H1 (cell line): ENCODE data around the gene COL4A2. TPM values are rescaled to one million over a fixed set of nuclear protein-coding genes. Genes with fewer than 3 reads are reported as not detected.

Experiments used
- CTCF ChIA-PET: fragments of 300-600 bp; sonication (Branson Sonifier 250); formaldehyde crosslinking; loops from one replicate; lab custom pipeline; 2021; ENCODE audit not compliant: partially characterized antibody; lab: Charles Lee
- POLR2A ChIA-PET: fragments of 300-600 bp; sonication (Branson Sonifier 250); formaldehyde crosslinking; loops from one replicate; lab custom pipeline; 2021; ENCODE audit warnings: inconsistent platforms; ENCODE audit not compliant: partially characterized antibody; lab: Charles Lee
- DNase-seq, 2 experiments: peaks; one replicate each; pipeline versions ENCODE4 v3.0.0 to v3.0.0-alpha.2; 2010 to 2022; ENCODE audit warnings: low spot score in 2 of 2, low read depth in 1 of 2, mixed read lengths in 1 of 2
- FAIRE-seq: peaks from 2 replicates; lab custom pipeline; 2011; peaks lifted over from hg19 to GRCh38; lab: Jason Lieb, UNC
- H2AFZ ChIP-seq: 2 replicates; pipeline ENCODE4 v1.8.1; 2012; ENCODE audit warnings: low read length, inconsistent platforms
- H2AK5ac ChIP-seq: 2 replicates; pipeline ENCODE4 v1.6.1; 2013; ENCODE audit warnings: low read depth, low read length
- H2BK120ac ChIP-seq: replicated peaks from 2 replicates; pipeline ENCODE3; 2013; ENCODE audit warnings: low read depth, low read length, inconsistent platforms
- H2BK12ac ChIP-seq: 2 replicates; pipeline ENCODE4 v1.6.1; 2013; ENCODE audit warnings: low read depth, low read length
- H2BK15ac ChIP-seq: 2 replicates; pipeline ENCODE4 v1.6.1; 2013; ENCODE audit warnings: low read length
- H2BK20ac ChIP-seq: 2 replicates; pipeline ENCODE4 v1.6.1; 2013; ENCODE audit warnings: low read length
- H2BK5ac ChIP-seq: 2 replicates; pipeline ENCODE4 v1.6.1; 2013; ENCODE audit warnings: low read depth, low read length
- H3K14ac ChIP-seq: 2 replicates; pipeline ENCODE4 v1.6.1; 2013; ENCODE audit warnings: inconsistent platforms; ENCODE audit not compliant: insufficient read length
- H3K18ac ChIP-seq: 2 replicates; pipeline ENCODE4 v1.6.1; 2013; ENCODE audit warnings: low read length; ENCODE audit errors: extremely low read depth
- H3K23ac ChIP-seq: 2 replicates; pipeline ENCODE4 v1.6.1; 2013; ENCODE audit warnings: inconsistent platforms; ENCODE audit not compliant: insufficient read length
- H3K23me2 ChIP-seq: 2 replicates; pipeline ENCODE4 v1.6.1; 2013; ENCODE audit warnings: low read depth, low read length
- H3K27ac ChIP-seq: 2 replicates; pipeline ENCODE4 v1.6.1; 2011; ENCODE audit warnings: low read depth, low read length, inconsistent platforms
- H3K27me3 ChIP-seq, 4 experiments: replicated peaks in 1 of 4; 1 replicate in 1 of 4; 2 replicates in 3 of 4; pipeline versions ENCODE4 v1.6.1 to v1.8.1; 2011 to 2013; ENCODE audit warnings: low read length in 3 of 4, mild to moderate bottlenecking in 3 of 4, inconsistent platforms in 2 of 4, mixed read lengths in 2 of 4, moderate library complexity in 1 of 4; ENCODE audit not compliant: control insufficient read depth in 3 of 4, insufficient read depth in 3 of 4; ENCODE audit errors: extremely low read depth in 1 of 4
- H3K36me3 ChIP-seq, 4 experiments: 2 replicates each; pipeline versions ENCODE4 v1.6.1 to v1.8.1; 2011 to 2013; ENCODE audit warnings: mild to moderate bottlenecking in 4 of 4, low read length in 3 of 4, moderate library complexity in 2 of 4, control low read depth in 1 of 4, inconsistent platforms in 1 of 4; ENCODE audit not compliant: insufficient read depth in 4 of 4, control insufficient read depth in 2 of 4
- H3K4ac ChIP-seq: replicated peaks from 2 replicates; pipeline ENCODE3; 2013; ENCODE audit warnings: low read length, low read depth, mixed read lengths, inconsistent platforms; ENCODE audit not compliant: insufficient read length
- H3K4me1 ChIP-seq, 4 experiments: replicated peaks in 1 of 4; 1 replicate in 1 of 4; 2 replicates in 3 of 4; pipeline versions ENCODE4 v1.6.1 to v1.8.1; 2011 to 2013; ENCODE audit warnings: low read length in 3 of 4, inconsistent platforms in 2 of 4, mixed read lengths in 1 of 4; ENCODE audit not compliant: insufficient read depth in 4 of 4, control insufficient read depth in 3 of 4
- H3K4me2 ChIP-seq, 2 experiments: 2 replicates each; pipeline versions ENCODE4 v1.6.1 to v1.8.1; 2011 to 2013; ENCODE audit warnings: low read depth in 2 of 2, low read length in 2 of 2, control low read depth in 1 of 2, inconsistent platforms in 1 of 2, mild to moderate bottlenecking in 1 of 2; ENCODE audit not compliant: insufficient read depth in 1 of 2
- H3K4me3 ChIP-seq, 4 experiments: fragments of 200-600, 300-600 bp in 1 of 4; sonication (generic), shearing (Covaris generic), sonication (Bioruptor Twin) in 1 of 4; 2 replicates each; pipeline versions ENCODE4 v1.5.1 to v1.8.1; 2011 to 2016; ENCODE audit warnings: low read length in 4 of 4, low read depth in 3 of 4, control low read depth in 2 of 4, inconsistent platforms in 2 of 4, mild to moderate bottlenecking in 2 of 4, mixed read lengths in 1 of 4, moderate library complexity in 1 of 4; ENCODE audit not compliant: insufficient read depth in 2 of 4; ENCODE audit errors: extremely low read depth in 1 of 4
- H3K56ac ChIP-seq: replicated peaks from 2 replicates; pipeline ENCODE3; 2013; ENCODE audit warnings: low read depth, mild to moderate bottlenecking, mixed read lengths, low read length, inconsistent platforms; ENCODE audit not compliant: insufficient read length
- H3K79me1 ChIP-seq: 2 replicates; pipeline ENCODE4 v1.6.1; 2013; ENCODE audit warnings: low read depth, low read length, control low read depth
- H3K79me2 ChIP-seq, 2 experiments: 2 replicates each; pipeline versions ENCODE4 v1.6.1 to v1.8.1; 2012 to 2013; ENCODE audit warnings: low read length in 2 of 2, mild to moderate bottlenecking in 2 of 2, inconsistent platforms in 1 of 2; ENCODE audit not compliant: insufficient read depth in 2 of 2, control insufficient read depth in 1 of 2
- H3K9ac ChIP-seq, 4 experiments: replicated peaks in 1 of 4; 1 replicate in 1 of 4; 2 replicates in 3 of 4; pipeline versions ENCODE4 v1.6.1 to v1.8.1; 2011 to 2013; ENCODE audit warnings: low read depth in 3 of 4, low read length in 3 of 4, control low read depth in 2 of 4, mild to moderate bottlenecking in 2 of 4, moderate library complexity in 2 of 4, inconsistent platforms in 1 of 4; ENCODE audit errors: extremely low read depth in 1 of 4
- H3K9me3 ChIP-seq, 2 experiments: 2 replicates each; pipeline versions ENCODE4 v1.6.1 to v1.8.1; 2012 to 2013; ENCODE audit warnings: mild to moderate bottlenecking in 2 of 2, moderate library complexity in 2 of 2, control low read depth in 1 of 2, inconsistent platforms in 1 of 2, low read depth in 1 of 2, low read length in 1 of 2, mixed read lengths in 1 of 2; ENCODE audit not compliant: insufficient read depth in 2 of 2
- H4K20me1 ChIP-seq, 2 experiments: replicated peaks in 1 of 2; 2 replicates each; pipeline versions ENCODE3 to v1.8.1; 2011 to 2013; ENCODE audit warnings: inconsistent platforms in 2 of 2, low read length in 2 of 2, mild to moderate bottlenecking in 1 of 2; ENCODE audit not compliant: insufficient read depth in 2 of 2, control insufficient read depth in 1 of 2
- H4K5ac ChIP-seq: 2 replicates; pipeline ENCODE4 v1.6.1; 2013; ENCODE audit warnings: low read length, low read depth, mixed read lengths, inconsistent platforms; ENCODE audit not compliant: insufficient read length
- H4K8ac ChIP-seq: 2 replicates; pipeline ENCODE4 v1.8.0; 2013; ENCODE audit warnings: mild to moderate bottlenecking, moderate library complexity, low read length, inconsistent platforms; ENCODE audit not compliant: insufficient read depth; ENCODE audit errors: extremely low read depth
- H4K91ac ChIP-seq: replicated peaks from 2 replicates; pipeline ENCODE3; 2013; ENCODE audit warnings: low read length, mixed read lengths, inconsistent platforms; ENCODE audit not compliant: insufficient read length
- BRCA1 ChIP-seq: IDR thresholded peaks from 2 replicates; pipeline ENCODE4 v1.6.1; 2012; ENCODE audit warnings: low read depth, low read length, improper control_type of control experiment
- GTF2F1 ChIP-seq: IDR thresholded peaks from 2 replicates; pipeline ENCODE4 v1.6.1; 2012; ENCODE audit warnings: low read depth, low read length, improper control_type of control experiment, borderline replicate concordance
- RBBP5 ChIP-seq: IDR thresholded peaks from 2 replicates; pipeline ENCODE4 v1.7.1; 2012; ENCODE audit warnings: low read depth, mild to moderate bottlenecking, inconsistent platforms, low read length, moderate library complexity, borderline replicate concordance
- SP2 ChIP-seq: IDR thresholded peaks from 2 replicates; pipeline ENCODE4 v1.6.1; 2012; ENCODE audit warnings: mild to moderate bottlenecking, low read length, inconsistent platforms
- YY1 ChIP-seq: IDR thresholded peaks from 2 replicates; pipeline ENCODE4 v1.6.1; 2011; ENCODE audit warnings: low read depth, mild to moderate bottlenecking, low read length
- WGBS, 2 experiments: shearing (Covaris generic) in 1 of 2; methylation state at CpG; one replicate each; pipeline versions ENCODE4 v1.1.6 to v1.1.7; 2013 to 2015; ENCODE audit warnings: low lambda C conversion rate in 2 of 2, mixed read lengths in 2 of 2, inconsistent platforms in 1 of 2, low coverage in 1 of 2, missing lambda C conversion rate in 1 of 2; ENCODE audit not compliant: insufficient replicate concordance in 2 of 2, insufficient coverage in 1 of 2, insufficient read length in 1 of 2; ENCODE audit errors: extremely low coverage in 1 of 2, missing lambda C conversion rate in 1 of 2; 5-methylcytosine and 5-hydroxymethylcytosine counted together
- polyA plus RNA-seq, 7 experiments: library from polyadenylated mRNA; depleted of rRNA in 3 of 7; stranded (reverse) in 5 of 7; unstranded in 2 of 7; fragments of >200 nt in 5 of 7; fragments of 200-250 nt in 2 of 7; gene quantifications; 1 replicate in 5 of 7; 2 replicates in 1 of 7; 4 replicates in 1 of 7; pipeline versions ENCODE4 v1.2.1 to v1.2.3, GENCODE V29; 2011 to 2013; ENCODE audit warnings: missing spikeins in 2 of 7, mixed read lengths in 2 of 7
- total RNA-seq: library from RNA; stranded (reverse); fragmentation: NEBNext Ultra II Directional; extraction: Animal tissue kit (Norgen Biotek cat#: 25700); gene quantifications from 2 replicates; pipeline ENCODE4 v1.2.1, GENCODE V29; 2021

The COL4A2 gene
- total and polyA plus RNA-seq, 2 of the 8 experiments (the other 6 are each of a cell fraction or from before 2014, with no cell fraction given), result 80.4 to 87.3 TPM

GRCh38 chr13:110490009-110490770 is 183.1 kb downstream of the COL4A2 start:
- no peak overlapping the region for H3K23ac ChIP-seq
- no peak for FAIRE-seq
- no peak overlapping the region for H4K8ac ChIP-seq
- no peaks in the 10 kb centered on the region for H3K9me3 ChIP-seq
- H3K14ac ChIP-seq, result no peak overlapping the region
- no peak overlapping the region for H2AFZ ChIP-seq
- 0 out of 2 replicates have a peak overlapping the region, but pooled peaks have one; percentile 84 for H2BK12ac ChIP-seq
- H3K18ac ChIP-seq, result no peak overlapping the region
- ChIA-PET CTCF (interaction anchor here (0.8 to 2.0 kb wide), 5 partner anchors 20 to 149 kb away, joined by 3 to 5 read pairs (median 3); no protein-coding TSS in a partner anchor), POLR2A (interaction anchor here (1.2 kb wide), 1 partner anchor 11 kb away, joined by 3 read pairs; no protein-coding TSS in a partner anchor)
- no peak overlapping the region for H3K9ac ChIP-seq
- H2BK20ac ChIP-seq, result peak overlapping the region; percentile 48; the same call in 1 of the 2 replicates
- H4K5ac ChIP-seq, result no peak overlapping the region
- H2BK5ac ChIP-seq, result peak overlapping the region; percentile 66
- no peak for DNase-seq
- H3K4me3 ChIP-seq, result no peak overlapping the region
- H3K27me3 ChIP-seq, result no peaks in the 10 kb centered on the region
- WGBS, 2 experiments, result 91% methylated on average over 23 of the region's 24 CpGs; no CpG with 5 or more reads in 1 of the 2 experiments
- TF ChIP-seq SP2 (no peak), BRCA1 (no peak), GTF2F1 (no peak), YY1 (no peak), RBBP5 (no peak)
- H3K4me1 ChIP-seq, result peaks cover 13 to 20% (median 18%) of the 10 kb centered on the region in 4 experiments
- H3K27ac ChIP-seq, result no peak overlapping the region
- H2BK120ac ChIP-seq, result no peak overlapping the region
- H3K79me1 ChIP-seq, result no peaks in the 10 kb centered on the region; the same call in 1 of the 2 replicates
- no peak overlapping the region for H3K4me2 ChIP-seq
- H4K91ac ChIP-seq, result no peak overlapping the region
- H3K23me2 ChIP-seq, result no peaks in the 10 kb centered on the region
- peaks cover 0 to 23% (median 4%) of the 10 kb centered on the region in 4 experiments; a peak in 5 of 8 replicates for H3K36me3 ChIP-seq
- no peaks in the 10 kb centered on the region for H4K20me1 ChIP-seq
- 0 out of 2 replicates have a peak overlapping the region, but pooled peaks have one; percentile 93 for H2AK5ac ChIP-seq
- no peaks in the 10 kb centered on the region for H3K79me2 ChIP-seq
- no peak overlapping the region for H2BK15ac ChIP-seq
- H3K4ac ChIP-seq, result no peak overlapping the region
- H3K56ac ChIP-seq, result no peak overlapping the region
